GM21526 (cell line): ENCODE data around the gene VSIG4.
"Not testable (repeated sequence)": the region's sequence is repeated elsewhere in the genome, so short reads cannot be mapped to it uniquely, and the experiment has no call there.

Experiments
- ATAC-seq: cut with Tn5 transposase; IDR thresholded peaks from one replicate; pipeline ENCODE4 v1.9.1; 2021; ENCODE audit warnings: moderate library complexity; ENCODE audit not compliant: unreplicated experiment, low FRiP score

Gene VSIG4, protein sequence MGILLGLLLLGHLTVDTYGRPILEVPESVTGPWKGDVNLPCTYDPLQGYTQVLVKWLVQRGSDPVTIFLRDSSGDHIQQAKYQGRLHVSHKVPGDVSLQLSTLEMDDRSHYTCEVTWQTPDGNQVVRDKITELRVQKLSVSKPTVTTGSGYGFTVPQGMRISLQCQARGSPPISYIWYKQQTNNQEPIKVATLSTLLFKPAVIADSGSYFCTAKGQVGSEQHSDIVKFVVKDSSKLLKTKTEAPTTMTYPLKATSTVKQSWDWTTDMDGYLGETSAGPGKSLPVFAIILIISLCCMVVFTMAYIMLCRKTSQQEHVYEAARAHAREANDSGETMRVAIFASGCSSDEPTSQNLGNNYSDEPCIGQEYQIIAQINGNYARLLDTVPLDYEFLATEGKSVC

DNA sequence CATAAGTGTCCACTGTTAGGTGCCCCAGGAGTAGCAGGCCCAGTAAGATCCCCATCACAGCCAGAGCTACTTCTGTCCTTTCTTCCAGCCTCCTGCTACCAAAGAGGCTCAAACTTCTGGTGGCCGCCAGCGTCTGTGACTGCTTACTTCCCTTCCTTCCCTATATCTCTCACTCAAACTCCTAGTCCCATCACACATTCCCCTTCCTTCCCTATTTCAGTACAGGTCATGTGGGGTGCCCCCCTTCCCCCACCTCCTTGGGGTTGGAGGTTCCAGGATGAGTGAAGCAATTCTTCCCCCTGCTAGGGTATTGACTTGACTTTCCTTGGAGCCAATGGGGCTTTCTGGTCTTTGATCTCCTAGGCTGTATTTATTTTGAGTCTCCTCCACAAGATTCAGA lies at the start of gene VSIG4:
Gene VSIG4 (minus strand): TSS at position 137 of the 400 bp plus-strand sequence. CDS start 82 bp downstream, at position 55.
- ATAC-seq, result no peak

DNA sequence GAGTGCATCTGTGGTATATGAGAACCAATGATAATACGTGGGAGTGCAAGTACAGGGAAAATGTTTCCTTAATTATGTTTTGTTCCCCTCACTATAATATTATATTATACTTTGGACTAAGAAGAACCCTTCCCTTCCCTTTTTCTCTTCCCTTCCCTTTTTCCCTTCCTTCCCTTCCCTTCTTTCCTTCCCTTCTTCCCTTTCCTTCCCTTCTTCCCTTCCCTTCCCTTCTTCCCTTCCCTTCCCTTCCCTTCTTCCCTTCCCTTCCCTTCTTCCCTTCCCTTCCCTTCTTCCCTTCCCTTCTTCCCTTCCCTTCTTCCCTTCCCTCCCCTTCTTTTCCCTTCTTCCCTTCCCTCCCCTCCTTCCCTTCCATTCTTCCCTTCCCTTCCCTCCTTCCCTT lies 36.9 kb upstream of the VSIG4 start:
- no peak for ATAC-seq

DNA sequence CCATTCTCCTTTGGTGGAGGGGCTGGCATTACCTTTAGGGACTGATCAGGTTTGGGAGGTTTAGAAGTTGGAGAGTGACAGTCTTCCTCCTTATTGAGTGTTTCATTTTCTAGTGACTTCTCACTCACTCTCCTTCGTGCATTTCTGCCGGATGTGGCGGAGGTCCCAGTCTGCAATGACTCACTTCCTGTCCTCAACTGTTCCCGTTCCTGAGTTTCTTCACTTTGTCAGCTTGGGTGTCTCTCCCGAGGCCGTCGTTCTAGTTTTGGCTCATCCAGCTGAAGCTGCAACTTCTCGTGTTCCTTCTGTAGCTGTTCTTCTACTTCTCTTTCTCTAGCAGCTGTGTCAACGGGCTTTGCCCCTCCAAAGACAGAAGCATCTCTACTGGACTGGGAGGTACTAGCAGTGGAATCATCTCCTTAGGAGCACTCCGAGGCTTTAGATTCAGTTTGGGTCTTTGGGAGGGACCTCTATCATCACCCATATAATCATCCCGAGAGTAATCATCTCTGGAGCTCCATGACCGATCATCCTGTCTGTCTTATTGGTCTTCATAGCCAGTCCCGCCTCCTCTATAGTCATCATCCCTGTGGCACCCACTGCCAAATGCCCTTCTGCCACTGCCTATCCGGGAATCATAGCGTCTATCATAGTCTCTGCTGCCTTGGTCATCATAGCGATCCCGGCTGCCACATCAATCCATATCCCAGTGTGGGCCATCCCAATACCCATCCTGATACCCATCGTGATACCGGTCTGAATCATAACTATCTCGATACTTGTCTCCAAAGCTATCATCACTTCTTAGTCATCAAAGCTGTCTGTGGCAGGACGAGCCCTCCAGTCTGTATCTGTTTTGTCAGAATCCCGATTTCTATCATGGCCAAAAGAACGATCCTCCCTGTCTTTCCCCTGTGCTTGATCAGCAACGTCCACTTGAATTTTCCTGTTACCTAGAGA lies 35.3 kb upstream of the VSIG4 start:
- no peak for ATAC-seq

DNA sequence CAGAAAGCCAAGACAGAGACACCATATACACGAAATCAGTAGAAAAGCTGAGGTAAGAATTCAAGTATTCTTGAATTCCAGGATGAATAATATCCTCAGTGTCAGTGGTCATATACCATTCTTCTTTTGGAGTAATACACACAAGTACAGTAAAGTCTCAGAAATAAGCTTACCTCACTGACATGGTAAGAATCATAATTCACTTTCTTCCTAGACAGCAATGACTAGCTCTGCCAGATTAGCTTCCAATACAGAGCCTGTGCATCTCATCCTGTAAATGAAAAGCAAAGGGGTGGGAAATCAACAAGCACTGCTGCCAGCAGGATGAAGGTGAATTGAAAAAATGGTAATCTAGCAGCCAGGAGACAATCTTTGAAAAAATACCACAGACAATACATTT lies 31.2 kb upstream of the VSIG4 start:
- no peak for ATAC-seq

DNA sequence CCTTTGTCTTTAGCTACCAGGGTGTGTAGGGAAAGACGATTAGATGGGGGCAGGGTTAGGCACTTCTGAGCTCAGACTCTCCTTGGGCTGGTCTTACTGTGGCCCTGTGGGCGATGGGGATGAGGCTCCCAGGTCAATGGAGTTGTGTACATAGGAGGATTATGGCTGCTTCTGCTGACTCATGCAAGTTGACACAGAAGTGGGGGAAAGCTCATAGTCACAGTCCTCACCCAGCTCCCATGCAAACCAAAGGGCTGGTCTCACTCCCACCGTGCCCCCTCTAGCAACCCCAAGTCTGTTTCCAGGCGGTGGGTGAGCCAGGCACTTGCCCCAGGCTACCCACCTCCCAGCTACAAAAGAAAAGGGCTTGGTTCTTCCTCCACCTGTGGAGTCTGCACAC lies 24.4 kb upstream of the VSIG4 start:
- no peak for ATAC-seq

DNA sequence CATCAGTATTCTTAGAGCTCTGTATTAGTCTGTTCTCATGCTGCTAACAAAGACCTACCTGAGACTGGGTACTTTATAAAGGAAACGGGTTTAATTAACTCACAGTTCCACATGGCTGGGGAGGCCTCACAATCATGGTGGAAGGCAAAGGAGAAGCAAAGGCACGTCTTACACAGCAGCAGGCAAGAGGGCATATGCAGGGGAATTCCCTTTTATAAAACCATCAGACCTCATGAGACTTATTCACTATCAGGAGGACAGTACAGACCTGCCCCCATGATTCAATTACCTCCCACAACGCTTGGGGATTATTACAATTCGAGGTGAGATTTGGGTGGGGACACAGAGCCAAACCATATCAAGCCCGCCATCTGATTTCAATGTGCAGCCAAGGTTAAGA lies 17.1 kb upstream of the VSIG4 start:
- not testable (repeated sequence) for ATAC-seq

DNA sequence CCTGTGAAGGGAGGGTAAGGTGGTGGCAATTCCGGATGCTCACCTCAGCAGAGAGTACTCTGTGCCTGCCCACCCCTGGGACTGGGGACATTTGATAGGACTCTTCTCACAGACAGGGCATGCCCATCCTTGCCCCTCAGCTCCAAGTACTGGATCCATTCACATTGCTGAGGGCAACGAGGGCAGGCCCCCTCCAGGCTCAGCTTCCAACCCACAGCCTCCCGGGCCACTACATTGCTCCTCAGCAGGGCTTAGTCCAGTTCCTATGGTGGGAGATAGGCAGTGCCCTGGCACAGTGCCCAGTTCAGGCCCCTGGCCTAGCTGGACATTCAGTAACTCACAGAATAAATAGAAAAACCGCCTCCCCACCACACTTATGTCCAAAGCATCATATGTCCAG lies 15.1 kb upstream of the VSIG4 start:
- no peak for ATAC-seq

DNA sequence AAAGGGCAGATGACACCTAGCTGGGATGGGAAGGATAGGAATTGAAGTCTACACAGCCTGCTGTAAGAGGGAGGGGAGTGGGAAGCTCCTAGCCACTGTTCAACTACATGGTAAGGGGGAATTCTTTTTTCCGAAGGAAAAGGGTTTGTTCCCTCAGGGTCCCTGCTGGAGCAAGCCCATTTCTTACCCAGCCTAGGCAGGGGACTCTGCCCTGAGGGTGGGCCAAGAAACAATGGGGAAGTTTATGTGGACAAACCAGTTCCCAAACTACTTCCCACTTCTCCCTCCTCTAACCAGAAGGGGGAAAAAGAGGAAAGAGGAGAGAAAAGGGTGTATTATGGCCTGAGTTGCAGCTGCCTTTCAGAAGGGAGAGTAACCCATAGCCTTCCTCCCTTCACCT lies 13.5 kb upstream of the VSIG4 start:
- ATAC-seq, result no peak

DNA sequence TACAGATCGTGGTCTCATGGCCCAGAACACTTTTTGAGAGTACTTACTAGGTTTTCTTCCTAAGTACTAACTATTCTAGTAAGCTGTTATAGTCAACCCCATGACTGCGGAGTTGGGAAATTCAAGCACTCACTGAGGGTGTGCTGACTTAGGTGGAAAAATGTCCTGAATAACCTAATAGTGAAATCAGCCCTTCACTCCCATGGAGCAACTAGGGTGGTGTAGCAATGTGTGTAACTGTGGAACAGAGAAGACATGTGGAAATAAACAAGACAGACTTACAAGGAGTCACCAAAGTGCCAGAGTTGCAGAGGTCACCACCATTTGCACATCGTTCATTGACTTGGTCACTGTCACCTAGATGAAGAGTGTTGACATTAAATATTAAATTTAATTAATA lies 12.1 kb upstream of the VSIG4 start:
- no peak for ATAC-seq

DNA sequence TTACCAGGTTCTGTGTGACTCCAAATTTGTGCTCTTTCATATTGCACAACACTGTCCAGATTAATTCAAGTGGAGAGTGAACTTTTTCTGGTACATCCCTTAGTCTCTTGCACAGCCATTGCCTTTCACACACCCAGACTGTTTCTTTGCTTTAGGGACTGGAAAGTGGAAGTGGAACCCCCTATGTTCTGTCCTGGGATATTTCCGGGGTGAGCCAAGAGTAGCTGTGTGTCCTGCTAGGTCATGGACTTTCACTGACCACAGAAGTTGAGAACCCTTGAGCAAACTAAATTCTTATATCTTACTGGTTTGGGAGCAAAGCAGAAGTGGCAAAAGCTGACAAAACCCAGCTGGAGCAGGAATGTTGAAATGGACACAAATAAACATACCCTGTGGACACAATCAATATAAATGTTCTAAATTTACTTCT lies 10.3 kb upstream of the VSIG4 start:
- no peak for ATAC-seq

DNA sequence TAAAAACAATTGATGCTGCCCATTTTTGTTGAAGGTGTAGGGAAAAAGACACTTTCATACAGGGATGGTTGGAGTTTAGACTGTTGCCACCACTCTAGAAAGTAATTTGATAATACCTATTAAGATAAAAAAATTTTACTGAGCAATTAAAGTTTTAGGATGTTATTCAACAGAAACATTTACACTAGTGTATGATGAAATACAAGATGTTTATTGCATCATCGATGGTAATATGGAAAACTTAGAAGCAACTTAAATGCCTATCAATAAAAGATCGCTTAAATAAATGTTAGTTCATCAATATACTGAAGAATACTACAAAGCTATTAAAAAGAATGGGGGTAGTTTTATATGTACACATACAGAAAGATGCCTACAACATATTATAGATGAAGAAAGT lies 9.2 kb upstream of the VSIG4 start:
- no peak for ATAC-seq

DNA sequence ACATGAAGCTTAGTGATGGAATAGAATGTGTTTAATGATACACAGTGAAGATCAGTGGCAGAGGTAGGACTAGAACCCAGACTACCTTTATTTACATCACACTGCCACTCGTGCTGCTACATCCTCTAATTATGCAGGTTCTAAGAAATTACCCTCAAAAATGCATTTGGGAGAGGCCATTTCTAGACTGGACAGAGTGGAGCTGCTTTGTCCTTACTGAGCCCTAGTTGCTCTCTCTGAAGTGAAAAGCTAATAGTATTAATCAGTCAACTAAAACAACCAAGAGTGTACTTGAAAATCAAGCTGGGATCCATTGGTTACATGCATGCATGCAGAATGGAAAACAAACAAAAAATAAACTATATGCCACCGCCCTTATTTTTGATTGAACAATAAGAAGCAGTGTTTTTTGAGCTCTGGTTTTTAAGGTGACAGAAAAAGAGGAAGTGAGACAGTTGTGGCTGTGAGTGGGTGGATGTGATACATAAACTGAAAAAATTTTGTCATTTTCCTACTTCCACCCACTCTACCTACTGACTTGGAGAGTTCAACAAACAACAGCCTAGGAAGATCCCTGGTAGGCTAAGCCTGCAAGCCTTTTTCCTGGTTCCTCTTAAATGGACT lies 6.8 kb upstream of the VSIG4 start:
- peak; percentile 78 for ATAC-seq

DNA sequence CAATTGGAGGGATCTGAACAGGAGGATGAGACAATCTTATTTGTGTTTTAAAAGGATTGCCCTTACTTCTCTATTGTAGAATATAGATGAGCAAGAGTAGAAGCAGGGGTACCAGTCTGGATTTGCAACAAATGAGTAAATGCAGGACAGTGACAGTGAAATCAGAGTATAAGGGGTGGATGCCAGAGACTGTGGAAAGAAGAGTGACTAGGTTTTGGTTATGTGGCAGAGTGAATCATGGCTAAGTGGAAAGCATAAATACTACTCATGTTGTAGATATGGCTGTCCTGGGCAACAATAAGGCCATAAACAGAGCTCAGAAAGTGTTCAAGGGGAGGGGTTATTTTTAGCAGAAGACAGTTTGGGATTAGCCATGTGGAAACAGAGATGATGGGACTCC lies 6.0 kb upstream of the VSIG4 start:
- ATAC-seq, result no peak

DNA sequence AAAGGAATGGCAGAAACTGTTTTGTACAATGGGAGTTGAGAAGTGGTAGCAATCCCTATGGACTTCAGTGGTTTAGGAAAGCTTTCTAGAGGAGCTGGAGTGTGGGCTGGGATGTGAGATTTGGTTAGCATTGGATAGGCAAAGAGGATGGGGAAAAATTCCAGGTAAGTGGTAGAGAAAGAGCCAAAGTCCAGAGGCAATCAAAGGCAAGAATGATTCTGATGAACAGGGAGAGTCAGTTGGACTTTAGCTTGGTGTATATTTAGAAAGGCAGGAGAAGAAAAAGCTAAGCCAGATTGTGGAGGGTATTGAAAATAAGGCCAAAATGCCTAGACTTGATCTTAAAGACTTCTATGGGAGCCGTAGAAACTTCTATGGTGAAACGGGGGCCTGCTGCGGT lies 3.7 kb upstream of the VSIG4 start:
- no peak for ATAC-seq

DNA sequence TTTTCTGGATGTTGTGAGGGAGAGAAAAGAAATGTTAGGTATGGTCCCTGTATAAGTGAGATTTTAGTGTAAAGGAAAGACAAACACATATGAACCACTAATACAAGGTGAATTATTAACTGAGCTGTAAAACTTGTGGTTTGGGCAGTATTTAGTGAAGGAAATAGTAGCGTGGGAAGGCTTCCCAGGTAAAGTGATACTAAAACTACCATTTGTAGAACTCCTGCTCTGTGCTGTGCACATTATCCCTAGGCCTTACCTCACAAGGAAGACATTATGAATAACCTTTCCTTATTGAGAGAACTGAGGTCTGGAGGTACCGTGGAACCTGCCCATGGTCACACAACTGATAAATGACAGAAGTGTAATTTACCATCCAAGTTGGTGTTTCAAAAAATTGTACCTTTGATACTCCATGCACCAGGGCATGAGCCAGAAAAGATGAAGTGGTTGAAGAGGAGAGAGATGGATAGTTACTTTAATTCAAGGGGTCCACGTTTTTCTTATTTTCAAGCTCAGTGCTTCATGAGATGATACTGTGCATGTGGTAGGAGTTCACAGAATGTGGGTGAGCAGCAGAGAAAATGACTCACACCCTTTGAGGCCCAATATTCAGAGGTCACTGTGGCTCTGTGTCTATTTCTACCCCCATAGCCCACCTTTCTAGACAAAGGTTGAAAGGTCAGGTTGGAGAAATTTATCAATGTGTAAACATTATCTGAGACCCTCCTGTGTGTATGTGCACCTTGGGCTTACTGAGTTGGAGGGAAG lies 2.6 kb upstream of the VSIG4 start:
- ATAC-seq, result peak; percentile 32

DNA sequence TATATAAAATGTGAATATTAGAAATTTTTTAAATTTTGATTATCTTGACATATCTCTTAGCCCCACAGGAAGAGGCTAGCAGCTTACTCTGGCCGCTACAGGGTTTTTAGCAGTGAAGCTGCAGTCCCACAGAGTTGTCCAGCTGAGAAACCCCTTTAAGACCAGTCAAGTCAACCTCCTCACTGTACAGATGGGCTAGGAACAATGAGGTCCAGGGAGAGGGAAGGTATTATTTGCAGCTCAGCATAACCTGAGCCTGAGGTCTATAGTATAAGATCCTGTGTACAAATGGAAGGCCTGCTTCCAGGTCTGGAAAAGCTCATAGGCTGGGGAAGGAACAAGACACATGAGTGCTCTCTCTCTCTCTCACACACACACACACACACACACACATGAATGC lies 1.8 kb downstream of the VSIG4 start:
- ATAC-seq, result no peak

DNA sequence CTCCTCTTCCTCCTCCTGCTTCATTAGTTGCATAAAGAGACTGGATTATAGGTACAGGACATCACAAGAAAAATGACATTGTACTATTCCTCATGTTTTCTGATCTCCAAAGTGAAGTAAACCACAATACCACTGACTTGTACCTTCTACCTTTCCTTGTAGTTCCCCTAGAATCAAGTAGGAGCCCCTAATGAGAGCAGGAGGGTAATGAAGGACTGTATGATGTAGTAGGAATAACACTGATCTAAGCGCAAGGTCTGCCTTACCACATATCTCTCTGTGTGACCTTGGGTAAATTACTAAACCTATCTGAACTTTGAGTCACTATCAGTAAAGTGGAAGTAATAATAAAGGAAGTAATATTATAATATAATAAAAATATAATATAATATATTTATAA lies 3.6 kb downstream of the VSIG4 start:
- ATAC-seq, result no peak

DNA sequence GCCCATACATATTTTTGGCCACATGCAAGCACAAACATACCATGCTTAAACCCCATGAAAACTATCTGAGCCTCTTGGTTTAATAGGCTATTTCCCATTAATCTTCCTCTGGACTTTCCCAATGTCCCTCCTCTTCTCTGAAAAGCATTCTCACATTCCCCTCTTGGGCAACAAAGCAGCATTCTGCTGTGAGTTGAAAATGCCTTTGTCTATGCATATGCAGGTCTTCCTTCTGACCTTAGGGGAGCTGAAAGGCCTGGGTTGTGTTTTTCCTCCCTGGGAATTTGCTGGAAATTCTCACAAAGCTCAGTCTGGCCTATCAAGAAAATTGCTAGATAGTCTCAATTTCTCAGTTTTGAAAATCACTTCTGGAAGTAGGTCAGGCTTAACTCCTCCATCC lies 4.2 kb downstream of the VSIG4 start:
- no peak for ATAC-seq

DNA sequence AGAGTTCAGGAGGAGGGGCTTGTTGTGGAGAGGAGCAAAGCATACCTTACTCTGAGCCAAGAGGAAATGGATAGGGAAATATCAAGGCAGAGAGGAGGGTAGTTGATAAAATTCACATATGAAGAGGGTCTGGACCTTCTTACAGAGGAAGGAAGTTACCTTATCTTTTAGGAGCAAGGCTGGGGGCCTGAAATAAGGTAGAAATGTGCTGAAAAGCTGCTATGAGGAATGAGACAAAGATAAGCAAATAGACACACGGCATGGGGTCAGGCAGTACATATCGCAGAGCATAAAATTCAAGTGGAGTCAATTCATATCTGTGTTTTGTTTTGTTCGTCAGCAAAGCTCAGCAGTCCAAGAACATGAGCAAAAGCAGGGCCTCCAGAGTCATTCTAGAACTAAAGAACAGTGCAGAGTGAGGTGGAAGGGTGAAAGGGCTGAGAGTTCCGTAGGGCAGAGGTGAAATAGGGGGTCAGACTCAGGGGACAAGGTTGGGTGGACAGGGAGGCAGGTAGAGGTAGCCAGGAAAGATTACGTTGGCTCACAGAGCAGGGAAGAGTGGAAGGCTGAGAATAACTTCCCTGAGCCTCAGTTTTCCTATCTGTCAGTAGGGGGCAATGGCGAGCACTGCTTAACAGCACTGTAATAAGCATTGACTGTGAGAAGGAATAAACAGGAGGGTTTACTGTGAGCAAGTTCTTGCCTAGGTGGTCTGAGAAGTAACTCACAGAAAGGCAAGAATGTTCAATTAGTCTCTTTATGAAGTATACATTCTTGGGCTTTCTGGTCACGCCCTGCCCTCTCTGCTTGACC lies 9.2 kb downstream of the VSIG4 start:
- peak; percentile 75 for ATAC-seq

DNA sequence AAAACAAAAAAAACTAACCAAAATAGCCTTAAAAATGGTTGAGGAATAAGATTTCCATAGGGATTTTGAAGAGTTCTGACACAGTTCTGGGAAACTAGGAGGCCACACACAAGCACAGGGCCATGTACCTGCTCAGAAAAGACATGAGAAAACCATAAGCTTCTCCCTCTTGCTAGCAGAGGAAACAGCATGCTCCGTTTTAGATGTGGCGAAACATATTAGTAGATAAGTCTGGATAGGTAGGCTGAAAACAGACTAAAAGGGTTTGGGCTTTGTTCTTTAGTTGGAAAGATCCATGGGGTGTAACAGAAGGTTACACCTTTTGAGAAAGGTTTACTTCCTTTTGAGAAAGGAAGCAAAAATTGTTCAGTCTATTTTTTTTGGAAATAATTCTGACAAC lies 10.9 kb downstream of the VSIG4 start:
- ATAC-seq, result no peak
